ENCODE results near the gene HCN4.

Gene HCN4

GRCh38 chr15:73366766-73367623 is 1.8 kb downstream of the HCN4 start:
- Mint-ChIP-seq H3K4me1 (no peaks in the 10 kb centered on the region), H3K27me3 (peaks cover 43% of the 10 kb centered on the region), H3K27ac (no peak overlapping the region), H3K9me3 (no peaks in the 10 kb centered on the region), H3K36me3 (no peaks in the 10 kb centered on the region), H3K4me3 (no peak overlapping the region)

DNA sequence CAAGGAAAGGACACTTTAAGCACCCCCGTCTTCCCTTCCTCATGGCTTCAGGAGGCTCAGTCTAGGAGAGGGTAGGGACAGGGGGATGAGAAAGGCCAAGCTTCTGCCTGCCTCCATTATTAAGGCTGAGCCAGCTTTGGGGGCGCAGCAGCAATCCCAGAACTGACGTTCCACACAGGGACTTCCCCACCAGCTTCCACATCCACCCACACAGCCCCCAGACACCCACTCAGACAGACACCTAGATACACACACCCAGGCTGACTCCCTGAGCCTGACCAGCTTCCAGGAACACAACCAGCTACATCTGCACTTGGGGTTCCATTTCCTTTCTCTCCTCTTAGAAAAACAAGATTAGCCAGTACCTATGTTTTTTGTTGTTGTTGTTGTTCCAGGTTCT is 4.7 kb downstream of the HCN4 start:
- H3K36me3 Mint-ChIP-seq, result no peaks in the 10 kb centered on the region
- peaks cover 19% of the 10 kb centered on the region for H3K27me3 Mint-ChIP-seq
- H3K4me1 Mint-ChIP-seq, result no peaks in the 10 kb centered on the region
- H3K27ac Mint-ChIP-seq, result no peak overlapping the region
- no peak overlapping the region for H3K4me3 Mint-ChIP-seq
- H3K9me3 Mint-ChIP-seq, result no peaks in the 10 kb centered on the region

DNA sequence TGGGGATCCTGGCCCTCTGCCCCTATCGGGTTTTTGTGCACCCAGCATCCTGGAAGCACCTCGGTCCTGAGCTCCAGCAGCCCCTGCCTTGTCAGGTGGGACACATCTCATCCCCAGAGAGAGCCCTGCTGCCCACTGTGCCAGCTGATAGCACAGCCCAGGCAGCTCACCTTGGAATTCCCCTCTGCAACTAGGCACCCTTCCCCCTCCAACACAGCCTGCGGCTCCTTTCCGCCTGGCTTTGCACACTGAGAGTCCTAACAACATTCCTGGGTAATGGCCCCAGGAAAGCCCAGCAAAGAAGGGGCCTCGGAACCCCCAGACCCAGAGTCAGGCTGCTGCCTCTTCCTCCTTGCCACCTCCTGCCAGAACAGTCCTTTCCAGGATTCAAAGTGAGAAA is 5.9 kb downstream of the HCN4 start:
- Mint-ChIP-seq H3K9me3 (no peaks in the 10 kb centered on the region), H3K27ac (no peak overlapping the region), H3K36me3 (no peaks in the 10 kb centered on the region), H3K27me3 (peaks cover 19% of the 10 kb centered on the region), H3K4me3 (no peak overlapping the region), H3K4me1 (no peaks in the 10 kb centered on the region)

DNA sequence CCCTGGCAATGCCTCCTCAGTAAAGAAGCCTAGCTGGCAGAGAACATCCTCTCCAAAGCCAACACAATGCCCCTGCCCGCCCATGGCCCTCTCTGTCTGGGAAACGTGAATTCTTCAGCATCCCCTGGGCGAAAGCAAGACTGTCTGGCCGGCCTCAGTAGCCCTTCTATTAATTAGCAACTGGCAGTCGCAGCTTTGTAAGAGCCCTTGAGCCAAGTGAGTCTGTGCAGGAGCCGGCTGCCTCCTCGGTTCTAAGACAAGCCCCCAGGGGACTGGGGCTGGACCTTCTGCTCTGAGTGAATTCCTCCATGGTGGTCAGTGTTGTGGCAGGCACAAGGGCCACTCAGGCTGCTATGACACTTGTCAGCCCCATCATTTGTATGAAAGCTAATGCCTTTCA is 7.4 kb downstream of the HCN4 start:
- H3K27ac Mint-ChIP-seq, result no peak overlapping the region
- H3K9me3 Mint-ChIP-seq, result no peaks in the 10 kb centered on the region
- H3K4me1 Mint-ChIP-seq, result no peaks in the 10 kb centered on the region
- H3K4me3 Mint-ChIP-seq, result no peak overlapping the region
- no peaks in the 10 kb centered on the region for H3K36me3 Mint-ChIP-seq
- peaks cover 13% of the 10 kb centered on the region for H3K27me3 Mint-ChIP-seq

GRCh38 chr15:73359651-73360050 is 9.1 kb downstream of the HCN4 start:
- Mint-ChIP-seq H3K27ac (no peak overlapping the region), H3K36me3 (no peaks in the 10 kb centered on the region), H3K27me3 (peaks cover 5% of the 10 kb centered on the region), H3K4me3 (no peak overlapping the region), H3K4me1 (no peaks in the 10 kb centered on the region), H3K9me3 (no peaks in the 10 kb centered on the region)

GRCh38 chr15:73357999-73358665 is 10.6 kb downstream of the HCN4 start:
- Mint-ChIP-seq H3K4me1 (no peaks in the 10 kb centered on the region), H3K27me3 (peaks cover 3% of the 10 kb centered on the region), H3K36me3 (no peaks in the 10 kb centered on the region), H3K4me3 (no peak overlapping the region), H3K9me3 (no peaks in the 10 kb centered on the region), H3K27ac (no peak overlapping the region)

DNA sequence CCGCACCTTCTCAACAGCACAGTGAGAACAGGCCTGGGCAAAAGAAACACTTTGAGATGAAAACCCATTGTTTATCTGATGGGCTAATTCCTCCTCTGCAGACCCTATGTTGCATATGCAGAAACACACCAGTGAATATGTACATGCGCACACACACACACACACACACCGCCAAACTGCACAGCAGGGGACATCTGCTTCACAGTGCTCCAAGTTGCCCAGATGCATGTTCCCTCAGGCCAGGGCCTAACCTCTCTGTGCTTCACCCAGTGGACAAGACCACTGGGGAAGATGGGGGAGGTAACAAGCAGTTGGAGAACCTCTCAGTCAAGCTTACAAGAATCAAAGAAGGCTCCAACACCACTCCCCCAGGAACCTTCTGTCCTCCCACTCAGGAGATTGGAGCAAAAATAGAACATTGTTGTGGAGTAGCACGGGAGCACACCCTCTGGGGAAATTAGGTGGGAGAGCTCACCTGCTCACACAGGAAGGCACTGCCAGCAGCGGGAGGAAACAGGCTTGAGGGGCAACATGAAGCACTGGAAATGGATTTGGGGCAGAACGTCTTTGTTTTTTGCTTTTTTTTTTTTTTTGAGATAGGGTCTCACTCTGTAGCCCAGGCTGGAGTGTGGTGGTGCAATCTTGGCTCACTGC is 13.0 kb downstream of the HCN4 start:
- peaks cover 3% of the 10 kb centered on the region for H3K27me3 Mint-ChIP-seq
- H3K4me3 Mint-ChIP-seq, result no peak overlapping the region
- H3K9me3 Mint-ChIP-seq, result no peaks in the 10 kb centered on the region
- no peak overlapping the region for H3K27ac Mint-ChIP-seq
- no peaks in the 10 kb centered on the region for H3K36me3 Mint-ChIP-seq
- H3K4me1 Mint-ChIP-seq, result no peaks in the 10 kb centered on the region

GRCh38 chr15:73354241-73354640 is 14.5 kb downstream of the HCN4 start:
- Mint-ChIP-seq H3K4me3 (no peak overlapping the region), H3K27me3 (peaks cover 3% of the 10 kb centered on the region), H3K4me1 (no peaks in the 10 kb centered on the region), H3K27ac (no peak overlapping the region), H3K9me3 (no peaks in the 10 kb centered on the region), H3K36me3 (no peaks in the 10 kb centered on the region)

- Mint-ChIP-seq H3K4me1 (no peaks in the 10 kb centered on the region), H3K4me3 (no peak overlapping the region), H3K27ac (no peak overlapping the region), H3K27me3 (peaks cover 3% of the 10 kb centered on the region), H3K9me3 (no peaks in the 10 kb centered on the region), H3K36me3 (no peaks in the 10 kb centered on the region)
Measured at GRCh38 chr15:73353734-73354133, 15.0 kb downstream of the HCN4 start.

DNA sequence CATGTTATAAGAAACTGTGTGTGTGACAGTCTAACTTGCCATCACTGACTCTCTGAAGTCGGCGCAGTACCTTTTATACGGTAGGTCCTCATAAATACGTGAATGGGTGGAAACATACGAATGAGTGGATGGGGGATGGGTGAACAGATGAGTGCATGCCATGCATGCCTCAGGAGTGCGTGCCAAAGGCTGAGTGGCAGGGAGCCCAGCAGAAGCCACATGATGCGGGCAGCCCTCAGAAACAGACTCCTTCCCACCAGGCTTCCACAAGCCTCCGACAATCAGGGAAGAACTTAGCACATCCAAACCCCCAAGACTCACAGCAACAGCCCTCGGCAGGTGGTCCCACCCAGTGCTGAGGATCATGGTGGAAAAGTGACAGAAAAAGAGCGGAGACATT is 16.7 kb downstream of the HCN4 start:
- peaks cover 3% of the 10 kb centered on the region for H3K27me3 Mint-ChIP-seq
- H3K4me1 Mint-ChIP-seq, result no peaks in the 10 kb centered on the region
- no peak overlapping the region for H3K27ac Mint-ChIP-seq
- no peaks in the 10 kb centered on the region for H3K9me3 Mint-ChIP-seq
- no peak overlapping the region for H3K4me3 Mint-ChIP-seq
- H3K36me3 Mint-ChIP-seq, result no peaks in the 10 kb centered on the region

- H3K27ac Mint-ChIP-seq, result no peak overlapping the region
- no peaks in the 10 kb centered on the region for H3K4me1 Mint-ChIP-seq
- no peak overlapping the region for H3K4me3 Mint-ChIP-seq
- no peaks in the 10 kb centered on the region for H3K9me3 Mint-ChIP-seq
- H3K27me3 Mint-ChIP-seq, result peaks cover 2% of the 10 kb centered on the region
- H3K36me3 Mint-ChIP-seq, result no peaks in the 10 kb centered on the region
Measured at GRCh38 chr15:73349191-73349590, 19.6 kb downstream of the HCN4 start.

DNA sequence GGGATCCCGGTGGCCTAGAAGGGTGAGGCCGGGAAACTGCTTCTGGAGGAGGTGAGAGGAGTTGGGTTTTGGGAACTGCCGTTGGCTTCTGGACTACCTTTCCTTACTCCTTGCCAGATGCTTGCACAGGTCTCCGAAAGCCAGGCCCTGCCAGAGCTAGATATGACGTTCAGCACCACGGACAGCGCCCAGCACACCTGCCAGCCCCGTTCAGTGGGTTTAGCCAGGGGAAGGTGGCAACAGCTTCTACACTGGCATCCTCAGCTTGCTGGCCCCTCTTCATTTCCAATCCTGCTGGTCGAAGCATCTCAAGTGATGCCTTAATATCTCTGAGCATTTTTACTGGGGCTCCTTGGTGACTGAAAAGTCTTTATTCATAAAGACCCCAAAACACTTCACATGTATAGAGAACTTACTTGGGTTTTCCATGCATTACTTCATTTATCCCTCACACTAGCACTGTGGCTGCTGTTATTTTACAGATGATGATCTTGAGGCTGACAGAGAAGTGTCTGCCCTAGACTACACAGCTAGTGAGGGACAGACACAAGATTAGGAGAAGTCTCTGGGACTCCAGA is 21.9 kb downstream of the HCN4 start:
- Mint-ChIP-seq H3K27me3 (no peaks in the 10 kb centered on the region), H3K36me3 (no peaks in the 10 kb centered on the region)

DNA sequence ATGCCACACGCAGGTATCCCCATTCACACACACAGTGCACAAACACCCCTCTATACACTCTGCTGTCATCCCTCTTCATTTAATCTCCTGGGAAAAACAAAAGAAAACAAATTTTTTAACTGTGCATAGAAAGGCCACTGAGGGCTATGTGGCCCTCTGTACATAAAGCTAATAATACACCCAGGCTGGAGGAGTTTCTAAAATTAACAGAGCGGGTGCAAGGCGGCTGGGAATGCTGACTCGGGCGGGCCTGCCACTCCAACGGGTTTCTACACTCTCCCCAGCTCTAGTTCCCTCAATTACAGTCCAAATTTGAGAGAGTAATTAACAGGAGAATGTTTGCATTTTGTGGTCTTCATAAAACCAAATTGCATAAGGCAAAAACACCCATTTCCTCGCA is 23.1 kb downstream of the HCN4 start:
- no peak overlapping the region for H3K4me3 Mint-ChIP-seq
- no peak overlapping the region for H3K27ac Mint-ChIP-seq
- H3K4me1 Mint-ChIP-seq, result no peaks in the 10 kb centered on the region
- no peaks in the 10 kb centered on the region for H3K27me3 Mint-ChIP-seq
- no peaks in the 10 kb centered on the region for H3K9me3 Mint-ChIP-seq
- no peaks in the 10 kb centered on the region for H3K36me3 Mint-ChIP-seq

More for the DNA sequence above, 21.9 kb downstream of the HCN4 start:
- no peaks in the 10 kb centered on the region for H3K9me3 Mint-ChIP-seq
- H3K4me3 Mint-ChIP-seq, result no peak overlapping the region
- H3K27ac Mint-ChIP-seq, result no peak overlapping the region
- H3K4me1 Mint-ChIP-seq, result no peaks in the 10 kb centered on the region

DNA sequence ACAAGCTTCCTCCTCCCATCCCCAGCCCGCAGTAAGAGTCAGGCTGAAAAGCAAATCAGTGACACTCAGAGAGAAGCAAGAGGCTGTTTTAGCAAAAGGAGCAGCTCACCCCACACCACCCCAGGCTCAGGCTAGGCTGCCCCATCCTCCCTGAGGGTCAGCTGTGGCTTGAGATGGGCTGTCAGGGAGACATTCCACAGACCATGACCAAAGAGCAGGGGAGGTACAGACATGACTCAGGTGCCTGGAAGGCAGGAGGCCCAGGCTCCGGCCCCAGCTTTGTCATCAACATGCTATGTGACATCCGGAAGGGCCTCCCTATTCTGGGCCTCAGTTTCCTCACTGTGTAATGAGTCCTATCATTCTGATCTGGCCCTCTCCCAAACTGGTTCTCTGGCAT is 24.7 kb downstream of the HCN4 start:
- no peaks in the 10 kb centered on the region for H3K27me3 Mint-ChIP-seq
- H3K9me3 Mint-ChIP-seq, result no peaks in the 10 kb centered on the region
- no peaks in the 10 kb centered on the region for H3K36me3 Mint-ChIP-seq
- H3K4me1 Mint-ChIP-seq, result no peaks in the 10 kb centered on the region
- no peak overlapping the region for H3K4me3 Mint-ChIP-seq
- H3K27ac Mint-ChIP-seq, result no peak overlapping the region

DNA sequence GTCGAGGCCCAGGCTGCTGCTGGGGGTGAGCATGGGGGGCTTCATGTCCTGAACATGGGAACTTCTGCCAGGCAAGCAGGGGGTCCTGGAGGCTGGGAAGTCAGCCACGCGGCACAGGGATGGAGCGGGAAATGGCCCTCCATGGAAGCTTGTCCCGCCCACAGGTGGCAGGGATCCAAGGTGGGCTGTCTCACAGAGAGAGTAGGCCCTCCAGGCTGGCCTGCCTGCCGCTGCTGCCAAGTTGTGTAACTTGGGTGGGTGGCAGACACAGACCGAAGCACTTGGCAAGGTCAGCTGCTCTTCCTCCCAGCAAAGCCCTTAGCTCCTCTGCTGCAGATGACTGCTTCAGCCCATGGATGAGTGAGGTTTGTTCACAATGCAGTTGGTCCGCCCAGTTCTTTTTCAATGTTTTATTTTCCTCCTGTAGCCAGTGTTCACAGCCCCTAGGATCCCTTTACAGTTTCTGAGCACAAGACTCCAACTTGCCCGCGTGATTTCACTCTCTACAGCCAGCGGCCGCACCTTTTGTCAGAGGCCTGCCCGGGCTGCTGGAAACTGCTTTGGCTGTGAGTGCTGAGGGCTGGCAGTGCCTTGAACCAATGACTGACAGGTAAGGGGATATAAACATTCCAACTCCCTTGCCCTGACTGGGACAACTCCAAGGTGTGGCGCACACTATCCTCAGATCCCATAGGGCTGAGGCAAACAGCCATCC is 26.7 kb downstream of the HCN4 start:
- H3K27ac Mint-ChIP-seq, result no peak overlapping the region
- H3K27me3 Mint-ChIP-seq, result no peaks in the 10 kb centered on the region
- no peaks in the 10 kb centered on the region for H3K4me1 Mint-ChIP-seq
- H3K36me3 Mint-ChIP-seq, result no peaks in the 10 kb centered on the region
- H3K4me3 Mint-ChIP-seq, result no peak overlapping the region
- no peaks in the 10 kb centered on the region for H3K9me3 Mint-ChIP-seq
